Non-pigmented ciliary epithelial cell (primary cell): Measurements from ENCODE around the gene FASTKD2.

Source experiments
- DNase-seq: peaks from one replicate; pipeline ENCODE4 v3.0.0-alpha.2; 2010; ENCODE audit warnings: low read depth

The FASTKD2 gene

GRCh38 chr2:206765242-206766056 lies at the start of gene FASTKD2, which contains the start of gene MDH1B:
Gene FASTKD2 (plus strand): TSS chr2:206765606. CDS start chr2:206766694, 1,088 bp downstream.
Gene MDH1B (minus strand): TSS chr2:206765328. CDS start chr2:206765271, 57 bp downstream.
- peak; percentile 89 for DNase-seq

DNA sequence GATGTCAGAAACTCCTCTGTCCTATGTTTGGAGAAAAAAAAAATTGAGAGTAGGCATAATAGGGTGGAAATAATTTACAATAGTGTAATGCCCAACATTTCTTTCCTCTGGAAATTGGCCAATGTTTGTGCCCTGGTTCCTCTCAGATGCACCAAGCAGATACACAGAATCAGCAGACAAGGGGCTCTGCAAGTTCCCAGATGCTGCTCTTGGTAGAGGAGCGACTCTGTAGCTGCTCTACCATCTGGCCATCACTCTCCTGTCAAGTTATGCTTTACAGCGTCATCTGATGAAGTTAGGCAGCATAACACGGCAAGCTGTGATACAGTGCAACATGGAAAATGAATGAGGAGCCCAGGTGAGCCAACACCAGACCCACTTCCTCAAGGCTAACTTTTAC lies 48.8 kb upstream of the FASTKD2 start:
- no peak for DNase-seq

DNA sequence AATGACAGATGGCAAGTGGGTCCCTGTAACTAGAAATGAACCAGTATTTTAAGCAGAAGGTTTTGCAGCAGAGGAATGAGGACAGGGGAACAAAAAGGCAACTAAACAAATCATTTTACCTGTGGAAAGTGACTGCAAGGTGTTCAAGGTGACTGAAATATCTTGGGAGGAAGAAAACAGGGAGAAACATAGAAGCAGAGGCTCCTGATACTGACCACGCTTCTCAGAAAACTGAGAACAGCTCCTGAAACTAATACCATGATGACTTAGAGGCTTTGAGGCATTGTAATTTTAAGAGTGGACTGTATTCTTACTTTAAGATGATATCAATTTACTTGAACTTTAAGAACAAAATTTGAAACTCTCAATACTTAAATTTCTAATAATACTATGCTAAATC lies 47.1 kb upstream of the FASTKD2 start, which contains the start of gene DYTN:
Gene DYTN, minus strand, starts transcription at position 101 of the 400 bp plus-strand sequence. CDS start 117 bp downstream, outside the sequence.
- DNase-seq, result no peak

DNA sequence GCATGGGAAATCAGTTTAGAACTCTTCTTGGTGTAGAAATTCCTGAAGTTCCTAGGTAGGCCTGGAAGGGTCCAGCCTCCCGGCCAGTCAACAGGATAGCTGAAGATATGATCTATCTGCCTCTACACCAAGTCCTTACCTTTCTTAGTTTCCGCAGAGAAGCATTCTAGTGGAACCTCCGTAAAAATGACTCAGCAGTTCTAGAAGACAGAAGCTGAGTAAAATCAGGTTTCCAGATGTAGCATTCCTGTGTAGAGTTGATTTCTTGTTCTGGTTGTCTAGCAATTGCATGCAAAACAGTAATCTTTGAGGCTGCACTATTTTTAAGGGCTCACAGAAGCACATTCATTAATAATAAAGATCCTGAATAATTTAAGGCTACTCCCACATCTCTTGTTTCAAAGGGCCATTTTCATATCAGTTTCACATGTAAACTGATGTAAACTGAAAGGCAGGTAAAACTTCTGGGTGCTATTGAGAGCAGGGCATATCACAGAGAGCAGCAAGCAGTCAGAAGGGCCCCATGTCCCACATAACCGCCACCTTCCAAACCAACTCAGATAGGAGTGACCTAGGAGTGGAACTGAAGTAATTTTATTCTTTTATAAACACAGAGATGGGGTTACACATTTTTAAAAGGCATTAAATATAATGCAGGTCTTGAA lies 44.0 kb upstream of the FASTKD2 start:
- no peak for DNase-seq

GRCh38 chr2:206723288-206723687 lies 42.1 kb upstream of the FASTKD2 start:
- DNase-seq, result no peak

DNA sequence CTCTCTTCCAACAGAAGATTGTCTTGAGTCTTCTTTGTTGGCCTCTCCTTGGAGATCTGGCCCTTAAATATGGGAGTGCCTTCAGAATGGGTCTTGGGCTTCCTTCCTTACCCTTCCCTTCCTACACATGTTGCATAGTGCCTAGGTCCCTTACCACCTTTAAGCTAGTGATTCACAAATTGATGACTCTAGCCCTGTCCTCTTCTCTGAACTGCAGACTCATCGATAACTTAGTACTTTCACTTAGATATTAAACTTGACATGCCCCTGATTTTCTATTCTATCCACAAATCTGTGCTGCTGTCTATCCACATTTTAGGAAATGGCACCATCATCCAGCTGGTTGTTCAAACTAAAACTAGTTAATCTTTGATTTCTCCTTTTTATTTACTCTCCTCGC lies 38.1 kb upstream of the FASTKD2 start:
- DNase-seq, result no peak

DNA sequence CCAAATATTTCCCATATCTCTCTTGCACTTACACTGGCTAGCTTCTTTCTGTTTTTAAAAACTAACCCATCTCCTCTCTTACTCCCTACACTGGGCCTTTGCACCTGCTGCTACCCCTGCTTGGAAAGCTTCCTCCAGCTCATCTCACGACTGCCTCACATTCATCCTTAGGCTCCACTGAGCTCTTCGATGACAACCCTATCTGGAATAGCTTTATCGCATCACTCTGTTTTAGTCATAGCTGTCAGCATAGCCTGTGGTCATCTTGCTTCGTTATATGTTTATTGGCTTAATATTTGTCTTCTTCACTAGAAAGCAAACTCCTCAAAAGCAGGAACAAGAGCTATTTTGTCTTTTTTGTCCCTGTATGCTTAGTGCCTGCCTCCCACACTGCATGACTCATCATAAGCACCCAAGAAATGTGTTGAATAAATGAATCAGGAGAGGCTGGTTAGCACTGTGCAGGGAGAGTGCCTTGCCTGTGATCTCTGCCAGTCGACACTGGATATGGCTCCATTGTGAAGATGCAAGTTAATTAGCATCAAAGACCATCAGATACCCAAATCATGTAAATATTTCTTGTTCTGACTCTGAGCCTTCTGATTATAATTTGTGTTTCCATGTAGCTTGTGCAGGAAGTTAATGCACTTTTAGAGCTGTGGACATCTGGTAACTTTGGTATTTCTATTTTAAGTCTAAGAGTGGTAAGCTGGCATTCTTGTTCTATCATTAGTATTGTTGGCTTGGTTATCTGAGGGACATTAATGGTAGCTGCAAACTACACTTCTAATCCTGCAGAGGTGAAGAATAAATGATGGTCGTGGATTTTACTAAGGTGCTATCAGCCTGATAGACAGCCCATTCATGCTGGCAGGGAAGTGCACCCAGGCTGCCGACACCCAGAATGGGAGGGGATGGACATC lies 36.9 kb upstream of the FASTKD2 start:
- DNase-seq, result peak; percentile 14

DNA sequence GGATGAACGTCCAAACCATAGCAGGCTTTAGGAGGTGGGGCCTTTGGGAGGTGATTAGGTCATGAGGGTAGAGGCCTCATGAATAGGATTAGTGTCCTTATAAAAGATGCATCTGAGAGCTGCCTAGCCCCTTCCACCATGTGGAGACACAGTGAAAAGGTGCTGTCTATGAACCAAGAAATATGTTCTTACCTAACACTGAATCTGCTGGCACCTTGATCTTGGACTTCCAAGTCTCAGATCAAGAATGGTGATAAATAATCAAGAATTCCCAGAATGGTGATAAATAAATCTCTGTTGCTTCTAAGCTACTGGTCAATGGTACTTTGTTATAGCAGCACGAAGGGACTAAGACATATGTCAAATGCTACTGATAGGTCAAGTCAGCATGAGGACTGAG lies 32.1 kb upstream of the FASTKD2 start:
- no peak for DNase-seq

GRCh38 chr2:206736935-206737334 lies 28.5 kb upstream of the FASTKD2 start:
- DNase-seq, result no peak

DNA sequence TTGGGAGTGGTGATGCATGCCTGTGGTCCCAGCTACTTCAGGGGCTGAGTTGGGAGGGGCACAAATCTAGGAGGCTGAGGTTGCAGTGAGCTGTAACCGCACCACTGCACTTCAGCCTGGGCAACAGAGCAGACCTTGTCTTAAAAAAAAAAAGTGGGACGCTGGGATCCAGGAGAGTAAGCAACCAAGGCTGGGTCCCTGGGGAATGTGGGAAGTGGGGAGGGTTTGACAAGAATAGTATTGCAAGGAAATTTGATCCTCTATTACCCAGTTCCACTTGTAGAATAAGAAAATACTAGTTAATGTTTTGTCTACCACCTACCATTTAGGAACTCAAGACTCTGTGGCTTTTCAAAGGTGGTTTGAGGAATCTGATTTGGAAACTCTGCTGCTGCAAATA lies 26.1 kb upstream of the FASTKD2 start:
- no peak for DNase-seq

DNA sequence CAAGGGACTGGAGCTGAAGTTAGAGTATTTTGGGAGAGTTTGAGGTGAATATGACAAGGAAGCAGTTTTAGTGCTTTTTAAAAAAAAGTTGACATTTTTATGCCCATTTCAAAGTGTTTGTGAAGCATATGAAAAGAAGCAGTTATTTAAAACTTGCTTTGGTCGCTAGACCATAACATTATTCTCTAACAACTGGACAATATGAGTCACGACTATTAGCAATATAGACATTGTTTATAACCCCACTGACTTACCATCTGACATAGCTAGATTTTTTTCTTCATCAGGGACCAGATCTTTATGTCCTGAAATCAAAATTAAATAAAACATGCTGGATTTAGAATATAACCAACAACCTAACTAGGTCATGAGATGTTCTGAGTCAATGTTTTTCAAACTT lies 24.6 kb upstream of the FASTKD2 start:
- DNase-seq, result no peak

- DNase-seq, result no peak
Observed at GRCh38 chr2:206756816-206757215, 8.6 kb upstream of the FASTKD2 start.

DNA sequence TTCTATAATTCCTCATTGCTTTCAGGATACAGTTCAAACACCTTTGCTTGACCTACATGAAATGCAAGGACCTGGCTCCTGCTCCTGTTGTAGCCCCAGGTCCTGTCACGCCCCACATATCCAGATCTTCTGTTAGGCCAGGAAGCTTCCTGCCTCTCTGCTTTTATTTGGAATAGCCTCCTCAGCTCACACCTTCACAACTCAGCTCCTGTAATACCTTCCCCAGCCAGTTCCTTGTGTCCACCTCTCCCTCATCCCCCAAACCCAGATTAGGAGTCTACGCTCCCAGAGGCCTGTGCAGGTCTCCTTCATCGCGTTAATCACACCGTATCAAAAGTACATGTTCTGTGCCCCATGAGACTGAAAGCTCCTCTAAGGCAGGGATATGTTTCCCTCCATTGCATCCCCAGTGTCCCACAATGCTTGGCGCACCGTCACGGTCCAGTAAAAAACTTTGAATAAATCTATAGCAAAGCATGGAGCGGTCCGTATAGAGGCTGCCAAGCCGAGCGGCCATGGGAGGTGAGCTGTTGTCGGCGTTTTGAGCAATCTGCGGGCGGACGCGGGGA lies 649 bp upstream of the FASTKD2 start:
- DNase-seq, result no peak

- no peak for DNase-seq
Observed at GRCh38 chr2:206766057-206766930, 888 bp downstream of the FASTKD2 start.

DNA sequence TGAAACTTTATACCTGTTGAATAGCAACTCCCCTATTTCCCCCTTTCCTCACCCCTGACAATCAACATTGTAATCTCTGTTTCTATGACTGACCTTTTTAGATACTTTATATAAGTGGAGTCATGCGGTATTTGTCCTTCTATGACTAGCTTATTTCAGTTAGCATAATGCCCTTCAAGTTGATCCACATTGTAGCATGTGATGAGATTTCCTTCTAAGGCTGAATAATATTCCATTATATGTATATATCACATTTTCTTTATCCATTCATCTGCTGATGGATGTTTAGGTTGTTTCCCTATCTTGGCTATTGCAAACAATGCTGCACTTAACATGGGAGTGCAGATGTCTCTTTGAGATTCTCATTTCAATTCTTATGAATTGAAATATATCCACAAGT lies 9.5 kb downstream of the FASTKD2 start:
- DNase-seq, result no peak

GRCh38 chr2:206776432-206776831 lies 11.0 kb downstream of the FASTKD2 start:
- no peak for DNase-seq

GRCh38 chr2:206780671-206781070 lies 15.3 kb downstream of the FASTKD2 start:
- DNase-seq, result no peak

DNA sequence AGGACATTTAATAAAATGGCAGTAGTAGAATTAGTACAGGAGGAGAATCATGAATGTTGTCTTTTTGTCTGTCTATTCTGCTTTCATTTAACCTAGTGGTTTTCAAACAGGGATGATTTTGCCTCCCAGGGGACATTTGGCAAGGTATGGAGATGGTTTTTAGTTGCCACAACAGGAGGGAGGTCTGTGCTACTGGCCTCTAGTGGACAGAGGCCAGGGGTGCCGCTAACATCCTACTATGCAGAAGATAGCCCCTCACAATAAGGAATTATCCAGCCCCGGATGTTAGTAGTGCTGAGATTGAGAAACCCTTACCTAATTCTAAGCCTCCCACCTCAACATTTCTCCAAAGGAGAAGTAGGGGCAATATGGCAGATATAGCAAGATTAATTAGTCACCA lies 18.3 kb downstream of the FASTKD2 start:
- DNase-seq, result no peak

DNA sequence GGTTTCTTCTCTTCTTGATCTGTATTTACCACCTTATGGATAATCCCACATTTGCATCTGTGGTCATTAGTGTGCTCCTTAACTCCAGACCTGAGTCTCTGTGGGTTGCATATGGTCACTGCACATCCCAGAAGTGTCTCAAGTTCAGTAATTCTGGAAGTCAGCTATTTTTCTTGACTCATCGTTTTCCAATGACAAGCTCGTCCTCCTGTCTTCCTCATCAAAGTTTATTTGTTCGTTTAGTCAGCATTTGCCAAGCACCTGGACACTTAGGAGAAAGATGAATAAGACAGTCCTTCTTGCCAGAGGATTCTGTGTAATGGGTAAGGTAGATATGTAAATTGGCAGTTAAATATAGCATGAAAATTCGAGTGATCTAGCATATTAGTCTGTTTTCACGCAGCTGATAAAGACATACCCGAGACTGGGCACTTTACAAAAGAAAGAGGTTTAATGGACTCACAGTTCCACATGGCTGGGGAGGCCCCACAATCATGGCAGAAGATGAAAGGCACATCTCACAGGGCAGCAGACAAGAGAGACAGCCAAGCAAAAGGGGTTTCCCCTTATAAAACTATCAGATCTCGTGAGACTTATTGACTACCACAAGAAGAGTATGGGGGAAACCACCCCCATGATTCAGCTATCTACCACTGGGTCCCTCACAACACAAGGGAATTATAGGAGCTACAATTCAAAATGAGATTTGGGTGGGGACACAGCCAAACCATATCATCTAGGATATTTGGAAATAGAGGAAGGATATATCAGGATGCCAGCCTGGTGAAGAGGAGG lies 19.4 kb downstream of the FASTKD2 start:
- no peak for DNase-seq

GRCh38 chr2:206790311-206790935 lies 25.0 kb downstream of the FASTKD2 start:
- peak; percentile 9 for DNase-seq
